Type B pancreatic cell (in vitro differentiated cells): ENCODE results near the gene IGF1R. TPM values are rescaled to one million over a fixed set of nuclear protein-coding genes. Genes with fewer than 3 reads are reported as not detected.
A peak's percentile ranks its signal among the peaks of the same experiment; 100 is the strongest.

Experiments used
- DNase-seq: peaks from one replicate; pipeline ENCODE4 v3.0.0; 2021; ENCODE audit warnings: mixed read lengths; ENCODE audit not compliant: unreplicated experiment; ENCODE audit errors: extremely low spot score
- H3K27ac Mint-ChIP-seq: 2 replicates; pipeline ENCODE4 v1.8.0; 2021; ENCODE audit warnings: mild to moderate bottlenecking, mixed read lengths
- H3K27me3 Mint-ChIP-seq: 2 replicates; pipeline ENCODE4 v1.8.0; 2021; ENCODE audit warnings: mixed read lengths
- H3K36me3 Mint-ChIP-seq: 2 replicates; pipeline ENCODE4 v1.8.0; 2021; ENCODE audit warnings: mixed read lengths
- H3K4me1 Mint-ChIP-seq: one replicate; pipeline ENCODE4 v1.8.0; 2021; ENCODE audit warnings: mixed read lengths; ENCODE audit not compliant: unreplicated experiment
- H3K4me3 Mint-ChIP-seq: 2 replicates; pipeline ENCODE4 v1.8.0; 2021; ENCODE audit warnings: mild to moderate bottlenecking, mixed read lengths
- H3K9me3 Mint-ChIP-seq: 2 replicates; pipeline ENCODE4 v1.8.0; 2021; ENCODE audit warnings: mixed read lengths
- total RNA-seq: library from RNA; stranded (reverse); gene quantifications from 2 replicates; pipeline ENCODE4 v1.2.1, GENCODE V29; 2021; ENCODE audit warnings: low replicate concordance
- TF ChIP-seq, protein P1 (sequence below): fragments of 200-600 bp; sonication (generic); conservative IDR thresholded peaks from 2 replicates; pipeline ENCODE4 v1.5.0; 2021; ENCODE audit warnings: antibody characterized with exemption, mild to moderate bottlenecking

IGF1R gene
- total RNA-seq, 1 donor from 2014 or later = 87.1 TPM

DNA sequence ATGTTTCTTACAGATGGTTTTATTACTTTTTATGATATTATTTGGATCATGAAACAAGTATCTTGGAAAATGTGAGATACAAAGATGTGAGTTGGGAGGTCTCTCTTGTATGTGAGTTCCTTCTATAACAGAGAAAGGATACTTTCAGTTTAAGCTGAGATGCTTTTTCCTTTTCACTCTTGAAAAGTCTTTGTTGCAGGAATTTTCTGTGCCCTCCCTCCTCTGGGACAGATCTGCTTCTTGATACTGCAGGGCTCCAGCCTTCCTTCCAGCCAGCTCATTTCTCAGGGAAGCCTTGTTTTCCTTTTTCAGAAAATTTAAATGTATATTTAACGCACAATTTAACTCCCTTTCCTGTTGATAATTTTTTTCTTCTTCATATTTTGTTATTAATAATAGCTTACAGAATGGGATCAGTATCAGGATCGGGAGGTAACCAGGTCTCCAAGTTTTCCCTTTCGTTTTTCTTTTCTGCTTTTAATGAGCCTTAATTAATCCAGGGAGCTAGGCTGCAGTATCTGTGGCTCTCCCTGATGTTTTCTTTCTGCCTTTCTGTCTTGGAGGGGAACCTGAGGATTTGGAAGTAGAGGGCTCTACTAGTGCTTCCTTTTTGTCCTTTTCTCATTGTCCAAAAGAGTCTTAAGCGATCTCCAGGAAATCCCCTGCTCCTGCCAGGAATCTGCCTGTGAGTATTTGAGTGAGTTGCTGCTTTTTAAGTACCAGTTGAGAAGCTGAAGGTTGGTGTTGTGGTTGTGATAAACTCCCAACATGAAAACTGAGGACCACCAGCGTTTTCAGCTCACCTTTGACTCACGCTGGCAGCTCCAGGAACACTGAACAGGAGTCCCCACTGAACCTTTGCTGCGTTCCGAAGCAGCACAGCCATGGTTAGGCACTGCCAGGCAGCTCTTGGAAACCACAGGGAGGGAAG is 105.7 kb downstream of the IGF1R start:
- no peaks in the 10 kb centered on the region for H3K27me3 Mint-ChIP-seq
- peaks cover 42% of the 10 kb centered on the region for H3K4me1 Mint-ChIP-seq
- peak overlapping the region; percentile 39 for H3K27ac Mint-ChIP-seq
- H3K9me3 Mint-ChIP-seq = no peaks in the 10 kb centered on the region
- TF ChIP-seq, protein P1, sequence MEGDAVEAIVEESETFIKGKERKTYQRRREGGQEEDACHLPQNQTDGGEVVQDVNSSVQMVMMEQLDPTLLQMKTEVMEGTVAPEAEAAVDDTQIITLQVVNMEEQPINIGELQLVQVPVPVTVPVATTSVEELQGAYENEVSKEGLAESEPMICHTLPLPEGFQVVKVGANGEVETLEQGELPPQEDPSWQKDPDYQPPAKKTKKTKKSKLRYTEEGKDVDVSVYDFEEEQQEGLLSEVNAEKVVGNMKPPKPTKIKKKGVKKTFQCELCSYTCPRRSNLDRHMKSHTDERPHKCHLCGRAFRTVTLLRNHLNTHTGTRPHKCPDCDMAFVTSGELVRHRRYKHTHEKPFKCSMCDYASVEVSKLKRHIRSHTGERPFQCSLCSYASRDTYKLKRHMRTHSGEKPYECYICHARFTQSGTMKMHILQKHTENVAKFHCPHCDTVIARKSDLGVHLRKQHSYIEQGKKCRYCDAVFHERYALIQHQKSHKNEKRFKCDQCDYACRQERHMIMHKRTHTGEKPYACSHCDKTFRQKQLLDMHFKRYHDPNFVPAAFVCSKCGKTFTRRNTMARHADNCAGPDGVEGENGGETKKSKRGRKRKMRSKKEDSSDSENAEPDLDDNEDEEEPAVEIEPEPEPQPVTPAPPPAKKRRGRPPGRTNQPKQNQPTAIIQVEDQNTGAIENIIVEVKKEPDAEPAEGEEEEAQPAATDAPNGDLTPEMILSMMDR = no peak
- no peaks in the 10 kb centered on the region for H3K36me3 Mint-ChIP-seq
- peak overlapping the region; percentile 58 for H3K4me3 Mint-ChIP-seq
- no peak for DNase-seq

DNA sequence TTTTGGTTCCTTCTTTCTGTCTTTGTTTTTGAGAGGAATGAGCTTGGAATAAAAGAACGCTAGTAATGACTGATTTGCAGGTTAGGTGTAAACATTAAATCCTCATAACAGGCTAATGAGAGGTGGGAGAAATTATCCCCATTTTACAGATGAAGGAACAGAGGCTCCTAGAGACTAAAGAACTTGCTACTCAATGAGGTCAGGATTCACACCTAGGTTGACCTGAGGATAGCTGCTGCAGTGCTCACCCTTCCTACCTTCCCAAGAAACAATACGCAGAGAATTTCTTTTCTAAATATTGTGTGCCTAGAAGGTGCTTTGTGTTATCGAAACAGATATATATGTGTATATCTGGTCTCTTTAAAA is 106.3 kb downstream of the IGF1R start:
- no peak overlapping the region for H3K27ac Mint-ChIP-seq
- no peak overlapping the region for H3K4me3 Mint-ChIP-seq
- H3K9me3 Mint-ChIP-seq = no peaks in the 10 kb centered on the region
- no peaks in the 10 kb centered on the region for H3K27me3 Mint-ChIP-seq
- DNase-seq = no peak
- TF ChIP-seq, protein P1 = no peak
- peaks cover 45% of the 10 kb centered on the region for H3K4me1 Mint-ChIP-seq
- no peaks in the 10 kb centered on the region for H3K36me3 Mint-ChIP-seq

DNA sequence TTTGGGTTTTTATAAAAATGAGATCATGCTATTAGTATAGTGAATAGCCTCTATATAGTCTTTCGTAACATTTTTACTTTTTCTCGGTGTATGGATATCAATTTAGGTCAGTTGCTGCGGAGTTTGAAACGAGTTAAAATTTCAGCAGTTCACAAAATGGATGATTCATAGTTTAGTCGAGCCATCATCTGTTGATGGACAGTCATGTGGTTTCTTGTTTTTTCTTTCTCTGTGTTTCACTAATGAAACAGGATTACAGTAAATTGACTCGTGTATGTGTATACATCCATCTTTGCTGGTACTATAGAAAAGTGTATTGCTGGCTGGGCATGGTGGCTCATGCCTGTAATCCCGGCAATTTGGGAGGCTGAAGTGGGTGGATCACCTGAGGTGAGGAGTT is 106.8 kb downstream of the IGF1R start:
- Mint-ChIP-seq H3K36me3 (no peaks in the 10 kb centered on the region), H3K4me1 (peaks cover 45% of the 10 kb centered on the region), H3K27ac (no peak overlapping the region), H3K27me3 (no peaks in the 10 kb centered on the region), H3K4me3 (no peak overlapping the region), H3K9me3 (no peaks in the 10 kb centered on the region)
- DNase-seq = no peak
- TF ChIP-seq, protein P1 = no peak

DNA sequence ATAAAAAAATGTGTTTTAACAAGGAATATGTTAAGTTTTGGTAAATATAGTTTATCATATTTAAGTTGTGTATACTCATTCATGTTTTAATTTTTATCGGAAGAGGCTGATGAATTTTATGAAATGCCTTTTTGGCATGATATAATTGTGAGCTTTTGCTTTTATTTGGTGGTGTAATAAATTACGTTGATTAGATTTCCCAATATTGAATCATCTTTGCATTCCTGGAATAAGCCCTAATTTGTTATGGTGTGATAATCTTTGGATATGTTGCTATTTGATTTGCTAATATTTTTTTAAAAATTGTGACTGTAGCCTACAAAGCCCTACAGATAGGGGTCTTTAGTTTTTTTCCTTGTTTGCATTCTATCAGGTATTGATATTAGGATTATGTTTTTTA is 107.4 kb downstream of the IGF1R start:
- Mint-ChIP-seq H3K27me3 (no peaks in the 10 kb centered on the region), H3K9me3 (no peaks in the 10 kb centered on the region), H3K27ac (no peak overlapping the region), H3K4me1 (peaks cover 49% of the 10 kb centered on the region), H3K36me3 (no peaks in the 10 kb centered on the region), H3K4me3 (no peak overlapping the region)
- TF ChIP-seq, protein P1 = no peak
- no peak for DNase-seq

DNA sequence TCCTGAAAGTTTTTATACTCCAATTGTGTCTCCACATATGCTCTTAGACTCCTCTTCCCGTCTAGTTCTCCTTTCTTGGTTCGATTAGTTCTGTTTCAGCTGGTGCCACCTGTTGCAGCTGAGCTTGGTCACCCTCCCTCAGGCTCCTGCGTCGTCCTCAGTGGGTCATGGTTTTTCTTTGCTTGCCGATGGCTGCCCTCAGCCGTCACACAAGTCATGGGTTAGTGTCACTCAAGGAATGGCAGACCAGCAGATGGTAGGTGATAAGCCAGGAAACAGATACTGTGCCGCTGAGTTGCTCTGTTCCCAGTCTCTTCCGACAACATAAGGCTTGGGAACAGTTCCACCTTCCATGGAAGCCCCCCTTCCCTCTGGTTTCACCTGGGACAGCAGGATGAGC is 109.9 kb downstream of the IGF1R start:
- H3K9me3 Mint-ChIP-seq = no peaks in the 10 kb centered on the region
- TF ChIP-seq, protein P1 = no peak
- H3K27ac Mint-ChIP-seq = no peak overlapping the region
- no peak overlapping the region for H3K4me3 Mint-ChIP-seq
- H3K27me3 Mint-ChIP-seq = no peaks in the 10 kb centered on the region
- H3K36me3 Mint-ChIP-seq = no peaks in the 10 kb centered on the region
- peaks cover 43% of the 10 kb centered on the region for H3K4me1 Mint-ChIP-seq
- DNase-seq = no peak
